CD4-positive, alpha-beta T cell treated with Interleukin-21 for 1 hour (primary cell): Measurements from ENCODE around the gene DSG2.
"Not testable (repeated sequence)": the region's sequence is repeated elsewhere in the genome, so short reads cannot be mapped to it uniquely, and the experiment has no call there.

Experiments used
- DNase-seq: peaks from one replicate; pipeline ENCODE4 v3.0.0-alpha.2; 2020

Gene DSG2

DNA sequence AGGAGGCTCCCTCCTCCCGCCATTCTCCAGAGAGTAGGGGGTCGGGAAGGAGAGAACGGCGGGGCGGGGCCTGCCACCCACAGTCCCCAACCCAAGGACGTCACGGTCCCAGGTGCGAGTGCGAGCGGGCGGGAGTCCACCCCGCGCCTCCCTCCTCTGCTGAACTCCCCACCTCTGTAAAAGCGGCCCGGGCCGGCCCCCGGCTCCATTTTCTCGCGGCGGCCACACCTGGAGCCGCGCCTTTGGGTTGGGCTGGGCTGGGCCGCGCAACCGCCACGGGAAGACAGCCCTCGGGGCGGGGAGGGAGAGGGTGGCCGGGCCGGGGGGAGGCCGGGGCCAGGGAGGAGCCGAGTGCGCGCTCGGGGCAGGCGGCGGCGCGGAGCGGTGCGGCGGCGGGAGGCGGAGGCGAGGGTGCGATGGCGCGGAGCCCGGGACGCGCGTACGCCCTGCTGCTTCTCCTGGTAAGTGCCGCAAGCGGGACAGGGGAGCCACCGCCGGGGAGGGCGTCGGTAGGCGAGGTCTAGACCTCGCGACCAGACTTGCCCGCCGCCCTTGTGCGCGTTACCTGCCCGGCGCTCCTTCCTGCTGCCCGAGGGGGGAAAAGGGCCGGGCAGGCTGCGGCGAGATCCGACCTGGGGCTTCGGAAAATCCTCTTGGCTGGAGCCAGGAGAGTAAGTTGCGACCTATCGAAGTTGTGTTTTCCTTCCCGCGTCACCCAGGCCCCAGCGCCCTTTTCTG, at the start of gene DSG2:
DSG2 (plus strand) TSS at position 342 of the 738 bp plus-strand sequence; CDS start at position 417, 75 bp downstream.
- no peak for DNase-seq

DNA sequence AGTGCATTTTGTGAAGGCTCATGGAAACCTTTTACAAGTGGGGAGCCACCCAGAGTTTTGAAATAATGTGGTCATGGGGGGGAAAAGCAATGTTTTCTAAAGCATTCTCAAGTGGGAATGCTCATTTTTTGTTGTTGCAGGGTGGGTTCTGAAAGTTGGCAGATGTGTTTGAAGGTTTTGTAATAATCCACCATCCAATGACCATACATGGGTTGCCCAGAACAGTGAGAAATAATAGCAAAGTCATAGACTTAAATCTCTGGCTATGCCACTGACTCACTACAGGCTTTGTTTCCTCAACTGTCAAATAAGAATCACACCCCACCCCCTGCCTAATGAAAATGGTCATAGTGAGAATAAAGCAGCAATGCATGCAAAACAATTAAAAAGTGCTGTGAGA, 47.6 kb upstream of the DSG2 start:
- DNase-seq = no peak

DNA sequence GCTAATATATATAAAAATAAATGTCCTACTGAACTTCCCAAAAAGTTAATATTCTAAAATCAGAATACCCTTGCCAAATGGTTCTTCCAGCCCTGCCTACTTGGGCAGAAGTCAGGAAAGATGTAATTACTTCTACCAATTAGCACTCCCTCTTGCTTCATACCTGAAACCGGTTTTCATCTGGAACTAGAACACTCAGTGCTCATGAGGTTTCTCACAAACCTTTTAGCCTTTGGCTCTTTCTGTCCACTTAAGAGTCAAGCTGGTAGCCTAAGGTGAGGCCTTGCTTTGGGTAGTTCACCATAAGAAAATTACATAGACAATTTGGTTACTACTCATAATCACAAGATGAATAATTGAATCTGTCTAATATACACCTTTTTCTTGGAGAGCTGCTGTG, 46.4 kb upstream of the DSG2 start:
- DNase-seq = no peak

DNA sequence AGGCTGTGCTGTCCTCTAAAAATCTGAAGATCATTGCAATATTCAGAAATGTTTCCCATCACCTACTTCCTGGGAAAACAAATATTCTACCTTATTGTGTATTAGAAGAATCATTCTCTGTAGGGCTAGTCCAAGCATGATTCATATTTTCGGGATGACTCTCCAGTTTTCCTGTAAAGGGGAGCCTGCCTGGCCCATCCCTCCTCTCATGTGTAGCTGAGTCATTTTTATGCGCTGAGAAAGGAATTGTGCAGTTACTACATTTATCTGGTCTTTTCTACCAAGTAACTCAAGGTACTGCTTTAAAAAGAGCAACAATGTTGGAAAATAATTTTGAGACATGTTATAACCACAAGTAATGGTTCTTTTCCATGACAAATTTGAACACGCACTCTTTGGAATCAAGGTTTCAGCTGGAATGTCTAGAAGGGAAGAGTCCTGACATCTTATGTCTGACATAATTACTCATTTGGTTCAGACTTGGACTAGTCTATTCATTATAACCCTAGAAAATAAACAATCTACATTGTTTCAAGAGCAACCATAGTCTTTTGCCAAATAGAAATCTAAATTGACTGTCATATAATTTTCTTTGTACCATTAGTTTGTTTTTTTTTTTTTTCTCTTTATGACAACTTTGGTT, 43.8 kb upstream of the DSG2 start:
- no peak for DNase-seq

DNA sequence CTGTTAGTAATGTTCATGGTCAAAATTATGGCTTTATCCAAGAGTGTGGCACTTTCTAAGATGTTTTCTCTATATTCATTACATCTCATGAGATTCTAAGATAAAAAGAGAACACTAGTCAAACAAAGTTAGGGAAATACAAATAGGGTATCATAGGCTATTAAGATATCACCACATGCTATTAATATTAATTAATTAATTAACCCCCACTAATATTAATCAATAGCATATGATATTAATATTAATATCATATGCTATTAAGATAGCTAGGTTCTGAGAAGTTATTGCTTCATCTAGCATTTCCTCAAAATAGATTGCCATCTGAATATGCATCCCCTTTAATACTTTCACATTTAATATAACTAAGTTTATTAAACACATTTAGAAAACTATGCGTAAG, 28.3 kb upstream of the DSG2 start:
- no peak for DNase-seq

DNA sequence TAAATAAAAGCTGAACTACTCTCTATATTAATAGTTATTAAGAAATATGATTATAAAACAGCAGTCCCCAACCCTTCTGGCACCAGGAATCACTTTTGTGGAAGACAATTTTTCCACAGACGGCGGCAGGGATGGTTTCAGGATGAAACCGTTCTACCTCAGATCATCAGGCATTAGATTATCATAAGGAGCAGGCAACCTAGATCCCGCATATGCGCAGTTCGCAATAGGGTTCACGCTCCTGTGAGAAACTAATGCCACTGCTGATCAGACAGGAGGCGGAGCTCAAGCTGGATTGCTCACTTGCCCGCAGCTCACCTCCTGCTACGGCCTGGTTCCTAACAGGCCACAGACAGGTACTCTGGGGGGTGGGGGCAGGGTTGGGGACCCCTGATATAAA, 19.3 kb upstream of the DSG2 start:
- DNase-seq = no peak

DNA sequence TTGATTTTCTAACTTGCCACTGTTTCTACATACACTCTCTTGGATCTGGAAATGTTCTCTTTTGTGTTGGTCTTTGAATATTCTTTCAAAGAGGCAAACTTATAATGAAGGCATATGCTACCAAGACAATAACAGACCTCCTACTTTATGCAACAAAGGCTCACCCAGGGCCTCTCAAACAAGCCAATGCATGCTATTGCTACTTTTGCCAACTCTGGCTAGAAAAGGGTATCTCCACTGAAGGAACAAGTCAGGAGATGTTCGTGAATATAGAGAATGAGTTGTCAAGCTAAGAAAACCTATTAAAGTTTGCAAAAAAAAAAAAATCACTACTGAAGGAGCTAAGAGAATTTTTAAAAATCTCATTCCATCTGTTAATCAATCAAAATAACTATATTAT, 15.9 kb upstream of the DSG2 start:
- no peak for DNase-seq

DNA sequence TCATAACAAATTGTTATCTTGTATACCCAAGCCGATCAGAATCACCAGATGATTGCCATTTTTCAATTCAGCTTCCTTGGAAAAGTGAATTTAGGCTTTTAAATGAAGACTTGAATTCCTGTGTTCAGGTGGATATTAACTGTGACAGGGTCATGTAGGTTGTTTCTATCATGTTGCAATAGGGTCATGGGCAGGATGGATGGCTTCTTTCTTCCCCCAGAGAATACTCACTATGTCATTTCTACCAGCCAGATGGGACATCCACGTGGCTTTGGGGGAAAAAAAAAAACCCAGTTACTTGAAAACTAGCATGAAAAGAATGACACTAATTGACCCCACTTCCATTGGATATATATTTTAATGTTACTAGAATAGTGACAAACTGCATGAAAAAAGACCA, 14.6 kb upstream of the DSG2 start:
- DNase-seq = no peak

DNA sequence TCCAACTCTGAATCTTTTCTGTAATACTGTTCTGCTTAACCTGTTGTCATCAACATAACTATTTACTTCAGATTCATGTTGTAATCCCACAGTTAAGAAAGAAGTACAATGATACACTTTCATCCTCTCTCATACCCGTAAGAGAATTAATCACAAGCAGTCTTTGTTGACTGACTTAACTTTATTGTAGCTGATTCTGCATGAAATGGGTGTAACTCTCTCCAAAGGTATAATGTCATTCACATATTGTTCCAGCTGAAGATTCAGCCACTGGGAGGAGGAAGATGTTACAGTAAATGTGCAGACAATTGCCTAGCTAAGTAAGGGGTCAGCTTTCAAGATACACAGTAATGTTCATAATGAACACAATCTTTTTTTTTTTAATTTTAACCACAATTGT, 13.5 kb upstream of the DSG2 start:
- DNase-seq = no peak

DNA sequence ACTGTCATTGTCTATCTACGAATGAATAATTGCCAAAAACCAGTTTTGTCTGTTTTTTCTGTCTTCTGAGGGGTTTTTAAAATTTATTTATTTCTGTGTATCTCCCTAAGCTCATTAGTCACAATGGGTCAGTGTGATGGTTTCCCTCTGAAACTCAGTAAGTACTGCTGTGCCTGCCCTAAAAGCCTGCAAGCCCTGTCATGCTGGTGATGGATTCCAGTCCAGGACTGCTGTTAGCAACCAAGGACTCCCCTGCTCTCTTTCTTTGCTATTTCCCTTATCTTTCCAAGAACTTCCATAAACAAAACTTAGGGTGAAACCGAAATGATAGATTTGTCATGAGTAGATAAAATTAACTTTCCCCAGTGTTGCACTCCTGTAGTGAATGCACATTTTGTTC, 11.8 kb upstream of the DSG2 start:
- DNase-seq = no peak

DNA sequence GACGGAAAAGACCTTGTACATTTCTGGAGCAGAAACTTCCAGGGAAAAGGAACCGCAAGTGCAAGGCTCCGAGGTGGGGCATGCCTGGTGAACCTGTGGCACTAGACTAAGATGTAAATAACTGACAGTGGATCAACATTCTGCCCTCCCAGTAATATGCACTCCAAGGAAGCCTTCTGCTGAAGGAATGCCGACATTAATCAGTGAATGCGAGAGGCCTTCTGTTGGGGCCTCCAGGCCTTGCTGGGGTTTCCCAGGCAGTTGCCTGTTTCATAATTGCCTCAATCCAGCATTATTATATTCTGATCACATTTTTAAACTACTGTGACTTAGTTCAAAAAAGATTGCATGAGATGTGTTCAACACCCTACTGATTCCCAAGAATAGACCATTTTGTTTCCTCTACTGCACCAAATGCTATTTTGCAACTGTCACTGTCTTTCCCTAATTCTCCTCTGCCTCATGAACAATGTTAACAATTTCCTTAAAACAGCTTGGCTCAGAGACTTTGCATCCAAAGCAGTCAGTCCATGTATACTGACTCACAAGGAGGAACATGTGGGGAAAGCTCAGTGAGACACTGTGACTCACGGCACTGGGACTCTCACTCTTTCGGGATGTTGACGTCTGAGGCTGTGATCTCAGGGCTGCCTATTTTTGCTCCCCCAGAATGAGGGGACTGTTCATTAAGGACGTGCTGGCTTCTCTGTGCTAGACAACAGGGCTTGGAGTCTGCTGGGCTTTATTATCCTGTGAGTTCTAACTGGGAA, 10.5 kb upstream of the DSG2 start:
- DNase-seq = no peak

DNA sequence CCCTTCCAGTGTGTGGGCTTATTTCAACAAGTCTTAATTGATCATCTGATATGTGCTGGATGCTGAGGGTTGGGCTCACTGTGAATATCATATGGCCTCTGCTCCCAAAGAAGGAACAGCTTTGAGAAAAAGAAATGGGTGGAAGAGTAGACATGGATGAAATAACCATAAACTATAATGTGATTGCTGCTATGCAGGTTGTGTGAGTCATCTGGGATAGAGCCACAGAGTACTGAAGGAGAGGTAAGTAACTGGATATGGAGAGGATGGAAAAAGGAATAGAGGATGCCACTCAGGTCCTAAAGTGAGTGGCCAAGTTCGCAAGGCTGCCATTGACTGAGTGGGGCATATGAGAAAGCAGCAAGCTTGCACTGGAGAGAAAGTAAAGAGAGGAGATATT, 8.7 kb upstream of the DSG2 start:
- DNase-seq = no peak

DNA sequence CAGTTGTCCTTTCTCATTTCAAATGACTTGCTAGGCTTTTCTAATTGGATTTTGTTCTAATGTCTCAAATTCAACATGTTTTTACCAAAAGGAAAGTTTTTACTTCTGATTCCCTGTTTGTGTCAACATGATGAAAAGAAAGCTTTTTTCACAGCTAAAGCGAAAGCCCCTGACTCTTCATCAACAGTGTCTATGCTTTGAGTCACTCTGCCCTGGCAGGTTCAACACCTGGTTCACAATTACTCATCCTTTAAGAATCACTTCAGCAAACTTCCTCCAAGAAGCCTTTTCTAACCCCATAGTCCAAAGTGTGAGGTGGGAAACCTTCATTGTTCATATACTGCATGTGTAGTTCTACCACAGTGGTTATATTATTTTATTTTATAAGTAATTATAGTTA, 7.6 kb upstream of the DSG2 start:
- DNase-seq = no peak

DNA sequence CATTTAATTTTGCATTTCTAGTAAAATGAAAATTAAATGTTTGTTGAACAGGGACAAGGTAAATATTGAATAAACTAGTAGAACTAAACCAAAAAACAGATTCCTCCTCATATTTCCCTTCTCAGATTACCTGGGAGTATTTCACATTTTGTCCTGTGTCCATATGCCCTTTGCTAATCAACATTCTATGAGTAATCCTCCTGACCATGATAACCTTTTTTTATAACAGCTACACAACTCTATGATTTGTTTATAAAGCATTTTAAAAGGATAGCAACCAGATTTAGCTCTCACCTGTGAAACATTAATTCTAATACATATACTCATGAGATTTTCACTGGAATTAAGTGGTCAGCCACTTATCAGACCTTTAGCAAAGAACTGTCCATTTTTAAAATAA, 7.1 kb upstream of the DSG2 start:
- DNase-seq = no peak

DNA sequence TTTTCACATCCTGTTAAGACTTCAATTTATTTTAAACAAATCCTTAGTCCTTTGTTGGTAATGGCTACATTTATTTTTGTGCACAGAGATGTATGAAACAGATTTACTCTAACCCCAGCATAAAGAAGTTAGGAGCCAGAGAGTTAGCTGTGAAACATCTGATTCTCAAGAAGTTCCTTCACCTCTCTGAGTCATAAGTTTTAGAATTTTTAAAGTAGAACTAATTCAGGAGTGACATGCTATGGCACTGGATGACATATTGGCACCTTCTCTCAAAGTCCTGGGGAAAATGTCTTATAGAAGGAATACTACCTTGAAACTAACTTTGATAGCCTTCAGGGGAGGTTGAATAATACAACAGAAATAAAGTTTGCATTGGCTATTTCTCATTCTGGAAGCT, 6.4 kb upstream of the DSG2 start:
- no peak for DNase-seq

DNA sequence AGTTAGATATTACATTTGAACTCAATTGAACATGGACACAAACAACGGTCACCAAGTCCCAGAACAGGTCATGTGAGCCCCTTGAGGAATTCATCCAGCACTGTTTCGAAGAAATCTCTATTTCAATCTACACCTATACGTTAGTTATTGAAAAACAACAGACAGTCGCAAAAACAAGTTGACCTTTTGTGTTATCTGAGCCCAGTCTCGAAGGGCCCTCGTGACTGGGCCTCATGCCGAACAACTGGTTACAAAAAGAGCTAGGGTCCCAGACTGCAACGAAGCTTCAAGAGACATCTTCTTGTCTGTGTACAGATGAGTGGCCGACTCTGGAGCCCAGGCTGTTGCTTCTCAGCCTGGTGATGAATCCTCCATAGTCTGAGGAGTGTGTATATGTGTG, 5.3 kb upstream of the DSG2 start:
- DNase-seq = no peak

DNA sequence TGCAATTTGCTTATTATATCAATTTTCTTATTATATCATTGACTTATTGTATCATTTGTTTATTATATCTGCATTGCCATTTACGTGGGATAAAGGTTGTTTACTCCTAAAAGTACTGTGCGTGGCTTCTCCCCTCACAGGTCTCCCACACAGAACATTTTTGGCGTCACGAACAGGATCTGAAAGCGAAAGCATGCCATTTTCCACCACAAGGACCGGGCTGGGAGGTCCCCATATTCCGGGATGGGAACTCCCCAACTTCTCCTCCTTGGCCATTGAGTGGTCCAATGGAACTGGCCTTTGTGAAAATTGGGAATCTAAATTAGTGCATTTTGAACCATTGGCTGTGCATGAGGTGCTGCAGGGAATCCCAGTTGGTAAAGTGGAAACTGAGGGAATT, 4.8 kb upstream of the DSG2 start:
- DNase-seq = no peak

DNA sequence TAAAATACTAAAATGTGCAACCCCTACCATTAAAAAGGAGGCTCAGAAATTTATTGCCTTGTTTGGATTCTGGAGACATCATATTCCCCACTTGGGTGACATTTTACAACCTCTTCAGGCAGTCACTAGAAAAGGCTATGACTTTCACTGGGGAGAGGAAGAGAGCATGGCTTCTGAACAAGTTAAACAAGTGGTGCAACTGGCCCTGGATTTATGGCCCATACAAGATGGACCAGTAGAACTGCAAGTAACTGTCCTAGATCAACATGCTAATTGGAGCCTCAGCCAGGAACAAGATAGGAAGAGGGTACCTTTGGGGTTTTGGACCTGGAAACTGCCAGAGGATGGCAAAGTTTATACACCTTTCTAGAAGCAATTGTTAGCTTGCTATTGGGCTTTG, 4.0 kb upstream of the DSG2 start:
- DNase-seq = no peak

DNA sequence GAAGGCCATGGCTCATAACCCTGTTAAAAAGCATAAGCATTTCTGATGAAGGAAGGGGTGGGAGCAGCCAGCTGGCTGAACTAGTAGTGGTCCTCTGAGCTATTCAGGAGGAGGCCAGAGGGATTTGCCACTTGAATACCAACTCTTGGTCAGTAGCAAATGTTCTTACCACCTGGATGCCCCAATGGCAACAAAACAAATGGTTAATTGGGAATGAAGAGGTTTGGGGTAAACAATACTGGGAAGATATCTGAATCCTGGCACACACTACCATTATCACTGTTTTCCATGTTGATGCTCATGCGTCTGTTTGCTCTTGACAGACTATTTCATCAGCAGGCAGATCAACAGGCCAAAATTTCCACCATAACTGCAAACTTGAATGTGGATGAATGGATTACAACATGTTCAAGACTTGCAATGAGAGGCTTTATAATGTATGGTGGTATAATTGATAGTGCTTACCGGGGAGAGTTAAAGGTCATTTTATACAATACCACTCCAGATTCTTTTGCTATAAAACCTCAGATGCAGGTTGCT, 3.2 kb upstream of the DSG2 start:
- DNase-seq = not testable (repeated sequence)

DNA sequence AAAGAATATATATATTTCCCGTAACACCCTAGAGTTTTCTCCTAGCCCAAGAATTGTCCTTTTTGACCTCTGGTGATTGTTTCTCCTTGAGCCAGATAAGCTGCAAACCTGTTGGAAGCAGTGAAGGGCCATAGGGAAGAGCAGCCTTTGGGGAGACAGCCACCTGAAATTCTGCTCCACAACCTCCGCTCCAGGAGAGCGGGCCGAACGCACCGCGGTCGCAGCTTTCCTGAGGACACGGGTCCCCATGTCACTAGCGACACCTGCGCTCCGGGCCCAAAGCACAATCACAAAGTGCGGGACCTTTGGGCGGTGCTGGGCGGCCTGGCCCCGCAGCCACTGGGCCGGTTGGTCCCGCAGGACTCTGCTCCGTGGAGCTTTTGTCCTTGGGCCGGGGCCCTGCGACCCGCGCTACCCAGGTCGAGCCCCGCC, 557 bp upstream of the DSG2 start:
- DNase-seq = no peak

DNA sequence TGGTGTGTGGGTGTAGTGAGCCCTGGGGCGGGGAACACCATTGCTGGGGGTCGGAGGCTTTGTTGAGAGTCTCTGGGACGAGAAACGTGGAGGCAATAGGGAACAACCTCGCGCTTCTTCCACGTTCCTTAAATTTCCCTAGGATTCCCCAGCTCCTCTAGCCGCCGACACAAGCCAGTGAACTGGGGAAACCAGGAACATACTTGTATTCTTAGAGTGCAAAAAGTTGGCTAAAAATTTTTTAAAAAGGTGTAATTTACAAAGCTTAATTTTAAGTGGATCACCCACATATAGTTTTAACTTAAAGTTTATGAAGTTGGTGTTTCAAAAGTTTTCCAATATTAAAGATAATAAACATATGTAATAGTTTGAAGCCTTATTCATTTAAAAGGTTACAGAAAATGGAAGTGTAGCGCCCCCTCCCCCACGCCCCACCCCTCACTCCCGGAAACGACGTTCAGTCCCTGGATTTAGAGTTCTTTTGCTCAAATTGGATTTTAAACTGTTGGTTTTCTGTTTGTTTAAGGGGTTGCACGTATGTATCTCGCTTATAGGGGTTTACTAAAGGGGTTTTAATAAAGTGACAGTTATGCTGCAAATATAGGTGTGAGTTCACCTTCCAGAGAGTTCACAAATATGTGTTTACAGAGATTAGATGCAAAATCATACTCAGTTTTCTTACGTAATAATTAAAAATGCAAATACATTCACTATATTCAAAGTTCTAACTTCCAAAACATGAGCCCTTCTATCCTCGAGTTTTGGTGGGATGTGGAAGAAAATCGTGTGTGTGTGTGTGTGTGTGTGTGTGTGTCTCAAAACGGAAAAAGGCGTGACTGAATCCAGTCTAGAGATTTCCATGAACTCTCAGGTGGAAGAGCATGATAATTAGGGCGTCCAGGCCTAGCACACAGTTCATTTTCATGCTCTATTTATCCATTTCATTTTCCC, 872 bp downstream of the DSG2 start:
- DNase-seq = no peak

DNA sequence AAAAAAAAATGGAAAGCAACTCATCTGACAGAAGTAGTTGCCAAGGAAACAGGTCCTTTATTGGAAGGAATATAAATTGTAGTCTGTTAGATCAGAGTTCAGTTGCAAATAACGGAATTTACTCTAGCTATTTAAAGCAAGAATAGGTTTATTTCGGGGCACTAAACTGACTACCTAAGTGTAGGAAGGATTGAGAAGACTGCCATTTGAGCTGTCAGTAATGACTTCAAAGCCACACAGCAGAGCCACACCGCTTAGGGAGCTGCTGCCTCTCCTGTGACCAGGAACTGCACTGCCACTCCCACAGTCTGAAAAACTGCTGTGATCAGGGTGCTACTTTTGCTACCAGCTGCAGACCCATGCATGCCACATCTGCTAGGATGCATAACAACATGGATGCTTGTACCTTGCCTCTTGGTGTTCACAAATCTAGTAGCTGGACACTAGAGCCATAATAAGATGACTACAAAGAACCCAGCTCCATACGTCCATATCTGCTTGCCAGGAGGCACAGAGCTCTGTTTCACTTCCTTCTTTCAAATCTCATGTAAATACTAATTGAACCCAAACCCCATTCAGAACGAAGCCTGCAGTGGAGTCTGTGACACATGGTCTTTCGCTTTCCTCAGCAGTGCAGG, 2.2 kb downstream of the DSG2 start:
- no peak for DNase-seq
